MV-4-11 (cell line): ENCODE results near the gene KAT5.
"Not testable (repeated sequence)": the region's sequence is repeated elsewhere in the genome, so short reads cannot be mapped to it uniquely, and the experiment has no call there.

Experiments used
- DNase-seq: peaks from one replicate; lab custom pipeline; 2025; lab: John Stamatoyannopoulos, UW

The KAT5 gene

DNA sequence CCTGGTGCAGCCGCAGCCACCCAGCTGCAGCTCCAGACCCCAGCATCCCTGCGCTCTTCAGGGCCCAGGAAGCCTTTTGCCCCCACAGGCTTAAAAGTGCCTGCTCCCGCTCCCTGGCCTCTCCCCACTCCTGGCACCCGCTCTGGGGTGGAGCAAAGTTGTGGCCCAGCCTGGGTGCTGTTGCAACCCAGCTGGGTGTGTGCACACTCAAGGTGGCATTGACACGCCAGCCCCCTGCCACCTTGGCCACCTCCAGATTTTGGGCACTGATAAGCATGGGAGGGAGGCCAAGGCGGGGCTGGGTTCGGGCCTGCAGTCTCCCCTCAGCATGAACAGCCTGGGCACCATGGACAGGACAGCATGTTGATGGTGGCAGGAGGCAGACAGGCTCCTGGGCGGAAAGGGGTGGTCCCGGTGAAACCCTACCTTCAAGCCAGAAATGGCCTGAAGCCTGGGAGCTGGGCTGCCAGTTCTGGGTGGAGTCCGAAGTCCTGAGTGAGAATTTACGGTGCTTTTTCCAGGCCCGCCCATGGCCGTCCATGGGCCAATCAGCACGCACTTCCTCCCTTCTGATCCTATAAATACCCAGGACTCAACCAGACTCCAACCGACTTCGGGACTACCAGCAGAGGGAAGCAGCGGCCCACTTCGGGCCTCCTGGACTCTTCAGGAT is 32.1 kb downstream of the KAT5 start:
- DNase-seq: peak; percentile 89

DNA sequence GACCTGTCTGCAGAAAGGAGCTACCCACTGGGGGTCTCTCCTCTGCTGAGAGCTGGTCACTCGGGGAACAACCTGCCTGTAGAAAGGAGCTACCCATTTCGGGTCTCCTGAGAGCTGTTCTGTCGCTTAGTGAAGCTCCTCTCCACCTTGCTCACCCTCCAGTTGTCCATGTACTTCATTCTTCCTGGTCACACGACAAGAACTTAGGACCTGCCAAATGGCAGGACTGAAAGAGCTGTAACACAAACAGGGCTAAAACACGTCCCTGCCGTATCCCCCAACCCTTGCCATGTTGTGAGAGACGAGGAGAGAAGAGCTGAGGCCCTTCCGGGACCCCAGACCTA is 32.6 kb downstream of the KAT5 start:
- no peak for DNase-seq

DNA sequence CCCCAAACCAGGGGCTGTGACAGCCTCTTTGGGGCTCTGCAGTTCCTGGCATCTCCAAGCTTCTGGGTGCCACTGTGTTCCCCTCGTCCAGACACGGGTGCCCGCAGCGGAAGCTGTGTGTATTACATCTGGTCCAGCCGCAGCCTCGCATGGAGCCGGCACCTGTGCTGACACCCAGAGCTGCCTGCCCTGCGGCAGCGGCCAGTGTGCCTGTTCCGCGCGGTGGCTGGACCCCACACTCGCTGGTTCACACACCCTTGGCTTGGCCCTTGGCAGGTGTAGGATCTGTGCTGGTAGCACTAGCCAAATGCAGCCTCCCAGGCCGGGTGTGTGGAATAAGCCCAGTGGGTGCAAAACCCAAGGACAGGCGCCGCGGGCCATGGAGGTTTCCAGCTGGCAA is 33.0 kb downstream of the KAT5 start:
- no peak for DNase-seq

DNA sequence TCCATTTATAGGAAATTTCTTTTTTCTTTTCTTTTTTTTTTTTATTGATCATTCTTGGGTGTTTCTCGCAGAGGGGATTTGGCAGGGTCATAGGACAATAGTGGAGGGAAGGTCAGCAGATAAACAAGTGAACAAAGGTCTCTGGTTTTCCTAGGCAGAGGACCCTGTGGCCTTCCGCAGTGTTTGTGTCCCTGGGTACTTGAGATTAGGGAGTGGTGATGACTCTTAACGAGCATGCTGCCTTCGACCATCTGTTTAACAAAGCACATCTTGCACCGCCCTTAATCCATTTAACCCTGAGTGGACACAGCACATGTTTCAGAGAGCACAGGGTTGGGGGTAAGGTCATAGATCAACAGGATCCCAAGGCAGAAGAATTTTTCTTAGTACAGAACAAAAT is 50.1 kb downstream of the KAT5 start:
- not testable (repeated sequence) for DNase-seq

DNA sequence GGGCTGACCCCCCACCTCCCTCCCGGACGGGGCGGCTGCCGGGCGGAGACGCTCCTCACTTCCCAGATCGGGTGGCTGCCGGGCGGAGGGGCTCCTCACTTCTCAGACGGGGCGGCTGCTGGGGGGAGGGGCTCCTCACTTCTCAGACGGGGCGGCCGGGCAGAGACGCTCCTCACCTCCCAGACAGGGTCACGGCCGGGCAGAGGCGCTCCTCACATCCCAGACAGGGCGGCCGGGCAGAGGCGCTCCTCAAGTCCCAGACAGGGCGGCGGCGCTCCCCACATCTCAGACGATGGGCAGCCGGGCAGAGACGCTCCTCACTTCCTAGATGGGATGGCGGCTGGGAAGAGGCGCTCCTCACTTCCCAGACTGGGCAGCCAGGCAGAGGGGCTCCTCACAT is 50.8 kb downstream of the KAT5 start:
- DNase-seq: not testable (repeated sequence)

DNA sequence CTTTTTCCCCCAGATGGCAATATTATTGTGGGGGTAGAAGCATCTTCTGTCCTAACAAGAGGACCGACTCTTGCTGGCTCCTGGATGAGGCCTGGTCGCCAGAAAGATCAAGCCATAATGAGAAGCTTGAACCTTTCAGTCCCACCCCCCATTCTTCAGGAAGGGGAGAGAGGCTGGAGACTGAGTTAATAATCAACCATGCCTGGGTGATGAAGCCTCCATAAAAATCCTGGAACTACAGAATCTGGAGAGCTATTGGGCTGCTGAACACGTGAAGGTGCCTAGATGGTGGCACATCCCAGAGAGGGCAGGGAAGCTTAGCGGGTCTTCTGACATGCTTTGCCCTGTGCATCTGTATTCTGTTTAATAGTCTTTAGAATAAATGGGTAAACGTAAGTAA is 52.4 kb downstream of the KAT5 start:
- no peak for DNase-seq

DNA sequence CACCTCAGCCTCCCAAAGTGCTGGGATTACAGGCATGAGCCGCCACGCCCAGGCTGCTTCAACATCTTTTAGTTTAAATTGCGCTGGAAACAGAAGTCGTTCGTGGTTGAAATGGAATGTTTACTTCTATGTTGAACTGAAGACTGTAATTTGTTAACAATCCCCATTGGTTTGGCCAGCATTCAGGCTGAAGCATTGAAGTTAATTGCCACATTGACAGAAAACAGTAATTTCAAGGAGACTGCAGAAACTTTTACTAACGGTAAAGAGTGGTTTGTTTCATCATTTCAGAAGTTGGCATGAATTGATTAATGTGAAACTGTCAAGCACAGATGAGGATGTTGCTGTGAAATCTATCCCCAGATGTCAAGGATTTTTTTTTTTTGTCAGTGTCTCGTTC is 54.5 kb downstream of the KAT5 start:
- peak; percentile 100 for DNase-seq

DNA sequence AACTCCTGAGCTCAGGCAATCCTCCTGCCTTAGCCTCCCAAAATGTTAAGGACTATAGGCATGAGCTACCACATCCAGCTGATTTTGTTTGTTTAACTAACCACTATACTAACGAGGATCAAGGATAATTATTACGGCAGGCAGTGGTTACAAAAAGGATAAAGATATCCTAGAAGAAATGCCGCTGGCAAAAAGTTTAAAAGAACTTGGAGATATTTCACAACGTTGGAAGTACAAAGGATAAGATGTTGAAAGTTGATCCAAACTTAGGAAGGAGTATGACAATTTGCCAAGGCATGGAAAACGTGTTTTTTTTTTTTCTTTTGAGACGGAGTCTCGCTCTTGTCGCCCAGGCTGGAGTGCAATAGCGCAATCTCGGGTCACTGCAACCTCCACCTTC is 55.4 kb downstream of the KAT5 start:
- DNase-seq: peak; percentile 58

DNA sequence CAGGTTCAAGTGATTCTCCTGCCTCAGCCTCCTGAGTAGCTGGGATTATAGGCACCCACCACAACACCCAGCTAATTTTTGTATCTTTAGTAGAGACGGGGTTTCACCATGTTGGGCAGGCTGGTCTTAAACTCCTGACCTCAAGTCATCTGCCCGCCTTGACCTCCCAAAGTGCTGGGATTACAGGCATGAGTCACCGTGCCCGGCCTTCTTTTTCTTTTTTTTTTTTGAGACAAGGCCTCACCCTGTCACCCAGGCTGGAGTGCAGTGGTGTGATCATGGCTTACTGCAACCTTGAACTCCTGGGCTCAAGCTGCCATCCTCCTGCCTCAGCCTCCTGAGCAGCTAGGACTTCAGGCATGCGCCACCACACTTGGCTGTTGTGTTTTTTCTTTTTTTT is 55.8 kb downstream of the KAT5 start:
- peak; percentile 89 for DNase-seq
